Measurements from ENCODE around the gene RAB2B.

DNA sequence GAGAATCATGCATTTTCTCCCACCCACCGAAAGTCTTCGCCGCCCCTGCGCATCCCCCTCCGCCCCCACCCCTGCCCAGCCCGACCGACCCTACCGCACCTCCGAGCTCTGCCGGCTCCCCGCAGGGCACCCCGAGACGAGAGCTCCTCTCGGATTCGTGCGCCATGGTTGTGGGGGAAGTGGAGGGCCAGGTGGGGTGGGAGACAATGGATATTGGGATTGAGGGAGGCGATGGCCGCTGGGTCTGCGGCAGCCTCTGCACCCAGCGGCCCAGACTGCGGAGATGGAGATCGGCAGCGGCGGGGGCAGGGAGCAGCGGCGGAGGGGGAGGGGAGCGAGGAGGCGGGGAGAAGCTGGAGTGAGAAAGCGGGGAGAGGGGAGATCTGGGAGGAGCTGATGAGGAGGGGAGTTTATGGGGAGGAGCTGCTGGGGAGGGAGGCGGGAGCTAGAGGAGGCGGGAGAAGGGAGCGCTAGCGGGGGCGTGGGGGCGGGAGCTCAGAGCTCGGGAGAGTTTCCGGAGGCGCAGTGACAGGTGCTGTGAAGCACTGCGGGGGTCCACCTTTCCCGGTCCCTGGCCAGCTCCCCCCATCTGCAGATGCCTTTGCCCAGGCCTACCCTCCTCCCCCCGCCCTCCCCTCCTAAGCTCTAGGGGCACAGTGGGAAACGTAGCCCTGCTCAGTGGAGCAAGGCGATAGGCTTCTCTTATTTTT lies 49.4 kb upstream of the RAB2B start, which contains the start of gene SALL2:
- TF ChIP-seq, protein P1, sequence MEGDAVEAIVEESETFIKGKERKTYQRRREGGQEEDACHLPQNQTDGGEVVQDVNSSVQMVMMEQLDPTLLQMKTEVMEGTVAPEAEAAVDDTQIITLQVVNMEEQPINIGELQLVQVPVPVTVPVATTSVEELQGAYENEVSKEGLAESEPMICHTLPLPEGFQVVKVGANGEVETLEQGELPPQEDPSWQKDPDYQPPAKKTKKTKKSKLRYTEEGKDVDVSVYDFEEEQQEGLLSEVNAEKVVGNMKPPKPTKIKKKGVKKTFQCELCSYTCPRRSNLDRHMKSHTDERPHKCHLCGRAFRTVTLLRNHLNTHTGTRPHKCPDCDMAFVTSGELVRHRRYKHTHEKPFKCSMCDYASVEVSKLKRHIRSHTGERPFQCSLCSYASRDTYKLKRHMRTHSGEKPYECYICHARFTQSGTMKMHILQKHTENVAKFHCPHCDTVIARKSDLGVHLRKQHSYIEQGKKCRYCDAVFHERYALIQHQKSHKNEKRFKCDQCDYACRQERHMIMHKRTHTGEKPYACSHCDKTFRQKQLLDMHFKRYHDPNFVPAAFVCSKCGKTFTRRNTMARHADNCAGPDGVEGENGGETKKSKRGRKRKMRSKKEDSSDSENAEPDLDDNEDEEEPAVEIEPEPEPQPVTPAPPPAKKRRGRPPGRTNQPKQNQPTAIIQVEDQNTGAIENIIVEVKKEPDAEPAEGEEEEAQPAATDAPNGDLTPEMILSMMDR (IDR thresholded peaks at IDR 0.05), result no peak
- TF ChIP-seq POLR2A (IDR thresholded peaks at IDR 0.05), result no peak
